Ovary (tissue), 9 donors: Measurements from ENCODE around the gene BORCS5. TPM values are rescaled to one million over a fixed set of nuclear protein-coding genes. Genes with fewer than 3 reads are reported as not detected.

Experiments
- DNase-seq, 5 donors: peaks; one replicate each; pipeline ENCODE4 v3.0.0-alpha.2; 2019 to 2020
- H3K27ac ChIP-seq, 2 donors: fragments of 200-600 bp; one replicate each; pipeline versions ENCODE4 v1.5.1 to v1.8.0; 2019 to 2022
- H3K27me3 ChIP-seq: fragments of 200-600 bp; one replicate; pipeline ENCODE4 v1.8.0; 2022
- H3K36me3 ChIP-seq: fragments of 200-600 bp; sonication (generic); one replicate; pipeline ENCODE4 v1.5.1; 2019
- H3K4me1 ChIP-seq: one replicate; pipeline ENCODE4 v1.8.1; 2013; ENCODE audit warnings: mild to moderate bottlenecking, moderate library complexity; ENCODE audit not compliant: insufficient read depth
- H3K4me3 ChIP-seq: fragments of 200-600 bp; sonication (generic); one replicate; pipeline ENCODE4 v1.5.1; 2017
- H3K9me3 ChIP-seq, 2 donors: fragments of 200-600 bp in 1 of 2; sonication (generic) in 1 of 2; one replicate each; pipeline versions ENCODE4 v1.5.1 to v1.8.1; 2013 to 2019; ENCODE audit warnings: mild to moderate bottlenecking in 1 of 2, moderate library complexity in 1 of 2
- EP300 ChIP-seq: sonication (generic); formaldehyde crosslinking; IDR thresholded peaks from one replicate; pipeline ENCODE4 v1.6.1; 2017; ENCODE audit warnings: antibody characterized with exemption
- POLR2A ChIP-seq: fragments of 450-650 bp; IDR thresholded peaks from one replicate; pipeline ENCODE4 v1.6.1; 2017; ENCODE audit warnings: antibody characterized with exemption, mild to moderate bottlenecking, moderate library complexity
- WGBS, 3 donors: extraction: QIAGEN DNeasy Blood & Tissue Kit in 1 of 3; methylation state at CpG; one replicate each; pipeline versions ENCODE4 v1.1.5 to v1.1.7; 2013 to 2017; 5-methylcytosine and 5-hydroxymethylcytosine counted together
- intact Hi-C, 4 donors: fragments of 100-400 bp; cut with DNase I; formaldehyde crosslinking; loops; one replicate each; pipeline versions ENCODE4 v1.11.0 to v1.15.1; 2022 to 2023
- polyA plus RNA-seq, 2 donors: library from polyadenylated mRNA; stranded (reverse); fragments of 200-250 nt in 1 of 2; fragments of 350-450 nt in 1 of 2; fragmentation: Illumina TruSeq in 1 of 2; extraction: RNeasy Lipid Tissue Mini Kit (QIAGEN cat#74804) in 1 of 2; gene quantifications; one replicate each; pipeline ENCODE4 v1.2.3, GENCODE V29; 2013 to 2014
- total RNA-seq, 7 donors: library from RNA; depleted of rRNA in 2 of 7; stranded (reverse); fragments of >200 nt in 2 of 7; fragmentation: NEBNext Ultra II Directional in 3 of 7; extraction: Animal tissue kit (Norgen Biotek cat#: 25700) in 3 of 7; gene quantifications; one replicate each; pipeline versions ENCODE4 v1.1.0 to v1.2.4, GENCODE V29; 2016 to 2023
- TF ChIP-seq, protein P1 (sequence below), 3 donors: fragments of 450-650 bp in 2 of 3; fragments of 200-600 bp in 1 of 3; IDR thresholded peaks; one replicate each; pipeline versions ENCODE4 v1.5.1 to v1.8.0; 2016 to 2022; ENCODE audit warnings: antibody characterized with exemption in 3 of 3, mild to moderate bottlenecking in 1 of 3
- donor health status: DM: no; HTN: no; CAD: no; lungs with moderate emphysema.
- donor health status: DM: no; HTN: no; CAD: no.
- donor health status: Bipolar disorder and iron deficiency.
- donor health status: DM: yes; HTN: yes; CAD: no.
- donor health status: DM: no; HTN: no; CAD: no.
- donor health status: DM: yes; HTN: yes; CAD: no.

The BORCS5 gene
- total and polyA plus RNA-seq, 9 donors, result 6.2 to 20.4 (median 11.5) TPM

DNA sequence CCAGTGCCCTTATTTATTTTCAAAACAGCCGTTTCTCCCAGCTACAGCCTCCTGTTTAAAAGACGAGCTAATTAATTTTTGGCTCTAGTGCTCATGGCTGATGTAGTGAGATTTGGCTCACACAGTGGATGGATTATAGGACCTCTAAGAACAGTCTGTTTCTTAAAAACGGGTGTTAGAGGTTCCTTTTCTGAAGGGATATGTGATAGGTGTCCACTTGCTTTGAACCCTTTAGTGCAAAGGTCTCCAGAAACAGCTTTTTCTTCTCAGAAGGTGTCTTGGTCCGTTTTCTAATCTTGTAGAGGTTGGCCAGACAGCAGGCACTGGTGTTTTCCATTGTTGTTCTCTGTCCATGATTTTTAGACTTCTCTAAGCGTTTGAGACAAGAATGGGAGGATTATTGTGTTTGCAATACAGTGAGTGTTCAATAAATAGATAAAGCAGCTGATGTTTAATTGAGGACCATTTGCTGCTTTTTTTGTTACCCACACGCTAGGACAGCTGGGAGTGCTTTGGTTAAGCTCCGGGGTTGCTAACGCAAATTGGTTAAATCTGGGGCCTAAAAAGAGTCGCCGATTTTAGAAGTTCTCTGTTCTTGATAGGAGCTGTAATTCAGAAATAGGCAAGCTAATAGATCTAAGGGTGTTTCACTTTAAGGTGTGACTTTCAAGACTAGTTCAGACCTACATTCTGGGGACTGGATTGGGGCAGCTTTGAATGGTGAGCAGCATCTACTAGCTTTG is 1.0 kb downstream of the BORCS5 start:
- intact Hi-C loops, result no loop called here
- no peak for TF ChIP-seq POLR2A
- TF ChIP-seq, protein P1, sequence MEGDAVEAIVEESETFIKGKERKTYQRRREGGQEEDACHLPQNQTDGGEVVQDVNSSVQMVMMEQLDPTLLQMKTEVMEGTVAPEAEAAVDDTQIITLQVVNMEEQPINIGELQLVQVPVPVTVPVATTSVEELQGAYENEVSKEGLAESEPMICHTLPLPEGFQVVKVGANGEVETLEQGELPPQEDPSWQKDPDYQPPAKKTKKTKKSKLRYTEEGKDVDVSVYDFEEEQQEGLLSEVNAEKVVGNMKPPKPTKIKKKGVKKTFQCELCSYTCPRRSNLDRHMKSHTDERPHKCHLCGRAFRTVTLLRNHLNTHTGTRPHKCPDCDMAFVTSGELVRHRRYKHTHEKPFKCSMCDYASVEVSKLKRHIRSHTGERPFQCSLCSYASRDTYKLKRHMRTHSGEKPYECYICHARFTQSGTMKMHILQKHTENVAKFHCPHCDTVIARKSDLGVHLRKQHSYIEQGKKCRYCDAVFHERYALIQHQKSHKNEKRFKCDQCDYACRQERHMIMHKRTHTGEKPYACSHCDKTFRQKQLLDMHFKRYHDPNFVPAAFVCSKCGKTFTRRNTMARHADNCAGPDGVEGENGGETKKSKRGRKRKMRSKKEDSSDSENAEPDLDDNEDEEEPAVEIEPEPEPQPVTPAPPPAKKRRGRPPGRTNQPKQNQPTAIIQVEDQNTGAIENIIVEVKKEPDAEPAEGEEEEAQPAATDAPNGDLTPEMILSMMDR (IDR thresholded peaks at IDR 0.05), result no peak
- no peak for TF ChIP-seq EP300

DNA sequence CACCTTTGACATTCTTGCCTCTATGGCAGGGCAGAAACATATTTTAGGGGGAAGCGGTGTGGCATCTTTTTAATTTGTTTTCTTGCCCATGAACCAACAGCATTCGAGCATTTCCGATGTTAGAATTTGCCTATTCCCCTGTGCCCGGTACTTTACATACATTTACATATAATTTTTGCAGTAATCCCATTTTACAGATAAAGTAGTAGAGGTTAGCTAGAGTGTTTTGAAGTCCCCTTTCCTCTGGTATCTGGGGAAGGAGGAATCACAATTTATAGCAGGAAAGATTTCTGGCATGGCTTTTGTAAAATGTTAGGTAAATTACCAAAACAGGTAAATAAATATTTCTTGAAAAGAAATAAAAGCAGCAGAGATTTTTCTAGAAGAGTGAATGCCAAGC is 1.6 kb downstream of the BORCS5 start:
- intact Hi-C loops, result no loop called here
- 93 to 95% (median 94%) methylated on average over 4 of the region's 4 CpGs for WGBS, 3 donors

More for the DNA sequence above, 1.0 kb downstream of the BORCS5 start:
- Histone ChIP-seq H3K4me3 (peak overlapping the region; percentile 97), H3K4me1 (peaks cover 2% of the 10 kb centered on the region), H3K36me3 (no peaks in the 10 kb centered on the region), H3K9me3 (no peaks in the 10 kb centered on the region), H3K27ac (peak overlapping the region; percentile 85 to 95), H3K27me3 (no peaks in the 10 kb centered on the region)
- no peak for DNase-seq
- 11 to 19% (median 13%) methylated on average over 10 of the region's 10 CpGs for WGBS, 3 donors

DNA sequence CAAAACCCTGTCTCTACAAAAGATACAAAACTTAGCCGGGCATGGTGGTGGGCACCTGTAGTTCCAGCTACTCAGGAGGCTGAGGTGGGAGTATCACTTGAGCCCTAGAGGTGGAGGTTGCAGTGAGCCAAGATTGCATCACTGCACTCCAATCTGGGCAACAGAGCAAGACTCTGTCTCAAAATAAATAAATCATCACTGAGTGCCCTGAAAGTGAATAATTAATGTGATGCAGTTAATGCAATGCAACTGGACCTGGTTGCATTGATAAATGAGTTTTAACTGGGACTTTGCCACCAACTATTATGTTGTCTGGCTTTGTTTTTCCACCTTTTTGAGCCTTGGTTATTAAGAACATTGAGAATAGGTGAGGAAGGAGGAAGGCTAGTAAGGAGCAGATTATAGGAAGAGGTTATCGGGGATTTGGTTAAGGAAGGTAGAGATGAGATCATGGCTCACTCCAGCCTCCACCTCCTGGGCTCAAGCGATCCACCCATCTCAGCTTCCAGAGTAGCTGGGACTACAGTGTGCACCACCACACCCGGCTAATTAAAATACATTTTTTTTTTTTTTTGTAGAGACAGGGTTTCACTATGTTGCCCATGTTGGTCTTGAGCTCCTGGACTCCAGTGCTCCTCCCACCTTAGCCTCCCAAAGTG is 8.0 kb downstream of the BORCS5 start:
- DNase-seq, result no peak
- no peak overlapping the region for H3K27ac ChIP-seq
- no peaks in the 10 kb centered on the region for H3K36me3 ChIP-seq
- no peak overlapping the region for H3K4me3 ChIP-seq
- intact Hi-C loops, result no loop called here
- TF ChIP-seq EP300, result no peak
- TF ChIP-seq, protein P1 (IDR thresholded peaks at IDR 0.05), result no peak
- TF ChIP-seq POLR2A, result no peak
- H3K4me1 ChIP-seq, result no peaks in the 10 kb centered on the region
- no peaks in the 10 kb centered on the region for H3K9me3 ChIP-seq
- no peaks in the 10 kb centered on the region for H3K27me3 ChIP-seq
- 95 to 99% (median 95%) methylated on average over 4 of the region's 4 CpGs for WGBS, 3 donors

More for the DNA sequence above, 1.6 kb downstream of the BORCS5 start:
- peaks cover 2% of the 10 kb centered on the region for H3K4me1 ChIP-seq
- TF ChIP-seq POLR2A, result no peak
- H3K36me3 ChIP-seq, result no peaks in the 10 kb centered on the region
- no peak overlapping the region for H3K27ac ChIP-seq
- no peaks in the 10 kb centered on the region for H3K27me3 ChIP-seq
- DNase-seq, result no peak
- H3K4me3 ChIP-seq, result no peak overlapping the region
- H3K9me3 ChIP-seq, result no peaks in the 10 kb centered on the region

DNA sequence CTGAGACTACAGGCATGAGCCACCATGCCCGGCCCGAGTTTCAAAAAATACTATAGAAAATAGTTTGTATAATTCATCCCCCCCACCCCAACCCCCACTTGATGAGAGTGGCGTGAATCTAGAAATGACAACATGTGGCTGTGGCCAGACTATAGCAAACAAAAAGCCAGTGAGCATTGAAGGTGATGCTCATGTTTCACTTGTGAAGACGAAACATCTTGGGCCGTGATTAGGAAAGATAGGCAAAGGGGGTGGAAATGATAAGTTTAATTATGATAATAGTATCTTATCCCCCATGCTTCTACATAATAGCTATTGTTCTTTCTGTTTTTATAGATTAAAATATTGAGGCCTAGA is 8.5 kb downstream of the BORCS5 start:
- intact Hi-C loops, result no loop called here
- Histone ChIP-seq H3K4me3 (no peak overlapping the region), H3K36me3 (no peaks in the 10 kb centered on the region), H3K27ac (no peak overlapping the region), H3K9me3 (no peaks in the 10 kb centered on the region), H3K27me3 (no peaks in the 10 kb centered on the region), H3K4me1 (no peaks in the 10 kb centered on the region)
- no peak for DNase-seq
- WGBS, 3 donors, result 92 to 97% (median 93%) methylated on average over 5 of the region's 5 CpGs
- TF ChIP-seq, protein P1 (IDR thresholded peaks at IDR 0.05), result no peak
- TF ChIP-seq POLR2A (no peak), EP300 (no peak)

DNA sequence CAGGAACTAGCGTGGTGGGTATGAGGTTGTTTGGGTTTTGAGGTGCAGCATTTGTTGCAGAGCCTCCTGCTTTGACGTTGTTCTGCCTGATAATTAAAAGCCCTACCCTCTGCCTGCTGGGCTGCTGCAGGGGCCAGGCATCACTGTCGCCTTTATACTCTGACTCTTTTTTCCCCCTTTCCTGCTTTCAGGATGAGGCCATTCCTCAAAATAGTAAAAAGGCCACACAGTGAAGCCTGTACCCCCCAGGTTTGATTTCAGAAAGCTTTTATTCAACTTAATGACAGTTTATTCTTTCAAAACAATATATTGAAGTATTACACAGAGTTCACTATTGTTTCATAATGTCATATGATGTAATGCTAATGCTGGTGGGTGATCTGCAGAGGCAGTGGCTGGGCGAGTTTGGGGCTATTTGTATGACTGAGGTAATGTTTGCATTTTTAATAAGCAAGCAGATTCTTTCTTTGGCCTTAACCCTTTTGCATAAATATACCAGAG is 9.1 kb downstream of the BORCS5 start:
- H3K4me1 ChIP-seq, result no peaks in the 10 kb centered on the region
- DNase-seq, result no peak
- 45 to 55% (median 52%) methylated on average over 4 of the region's 4 CpGs for WGBS, 3 donors
- no peak for TF ChIP-seq POLR2A
- TF ChIP-seq EP300, result no peak
- TF ChIP-seq, protein P1 (IDR thresholded peaks at IDR 0.05), result no peak
- H3K9me3 ChIP-seq, result no peaks in the 10 kb centered on the region
- H3K27ac ChIP-seq, result no peak overlapping the region
- intact Hi-C loops, result no loop called here
- no peak overlapping the region for H3K4me3 ChIP-seq
- no peaks in the 10 kb centered on the region for H3K27me3 ChIP-seq
- H3K36me3 ChIP-seq, result no peaks in the 10 kb centered on the region
